ENCODE data around the gene ORC4. TPM values are rescaled to one million over a fixed set of nuclear protein-coding genes. Genes with fewer than 3 reads are reported as not detected.

The ORC4 gene
- total RNA-seq = 10 to 100 TPM; 32.0 to 32.5 TPM

DNA sequence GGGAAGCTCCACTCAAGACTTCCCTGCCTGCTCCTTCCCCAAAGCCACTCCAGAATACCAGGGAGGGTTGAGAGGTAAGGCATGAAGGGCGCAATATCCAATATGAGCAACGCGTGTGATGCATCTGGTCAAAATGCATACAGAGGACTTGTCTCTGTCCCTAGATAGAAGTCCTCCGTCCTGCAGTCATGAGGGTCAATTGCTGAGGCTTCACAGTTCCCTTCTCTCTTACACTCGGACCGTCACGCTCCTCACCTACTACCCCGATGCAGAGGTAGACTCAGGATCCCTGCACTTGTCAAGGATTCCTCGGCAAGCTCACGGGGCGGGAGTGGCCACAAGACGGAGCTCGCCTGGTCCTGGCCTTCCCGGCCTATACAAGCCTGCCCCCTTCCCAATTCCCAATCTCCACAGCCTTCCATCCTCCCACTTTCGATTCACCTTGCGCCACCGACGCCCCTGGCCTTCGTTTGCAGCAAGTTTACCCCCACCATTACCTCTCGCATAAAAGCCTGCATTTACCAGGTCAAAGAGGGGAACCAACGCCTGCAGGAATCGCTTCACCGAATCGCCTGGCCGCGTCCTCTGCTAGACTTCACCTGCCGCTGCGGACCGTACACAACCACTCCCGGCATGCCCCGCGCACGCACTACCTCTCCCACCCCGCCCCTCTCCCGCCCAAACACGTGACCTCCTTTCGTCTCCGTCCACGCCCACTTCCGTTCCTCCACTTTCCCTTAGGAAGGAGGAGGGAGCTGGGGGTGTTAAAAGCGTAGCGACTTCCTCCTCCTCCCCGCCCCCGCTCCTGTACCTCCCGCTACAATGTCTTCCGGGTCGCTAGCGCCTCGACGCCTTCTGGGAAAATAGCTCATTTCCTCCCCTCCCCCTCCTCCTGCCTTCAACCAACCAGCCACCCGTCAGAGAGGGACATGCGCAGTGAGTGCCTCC, at the start of gene ORC4:
ORC4 (minus strand) TSS at position 627 of the 948 bp plus-strand sequence. CDS start 44,779 bp downstream, outside the sequence.
- CTCF ChIA-PET = no interaction called here
- POLR2A ChIA-PET = interaction anchor here (0.6 to 1.0 kb wide), 5 partner anchors 19 to 623 kb away, joined by 3 to 11 read pairs (median 3); no protein-coding TSS in a partner anchor

DNA sequence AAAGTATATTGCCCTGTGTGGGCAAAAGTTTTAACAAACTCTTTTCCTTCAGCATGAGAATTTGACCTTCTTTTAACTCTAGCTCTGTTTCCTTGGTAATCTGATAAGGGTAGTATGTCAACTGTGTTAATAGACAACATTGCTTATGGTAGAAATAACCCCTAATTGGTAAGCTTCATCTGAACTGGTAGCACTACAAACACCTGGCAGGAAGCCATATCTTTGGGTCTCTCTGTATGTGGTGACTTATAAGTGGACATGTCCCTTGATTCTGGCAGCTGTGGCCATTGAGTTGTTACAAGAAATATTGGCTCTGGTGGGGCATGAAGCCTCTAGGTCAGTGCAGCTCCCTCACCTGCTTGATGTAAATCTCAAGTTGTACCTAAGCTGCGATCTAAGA, 47.3 kb upstream of the ORC4 start:
- POLR2A ChIA-PET = no interaction called here
- CTCF ChIA-PET = interaction anchor here (1.0 kb wide), 1 partner anchor 9 kb away, joined by 3 read pairs; no protein-coding TSS in a partner anchor

DNA sequence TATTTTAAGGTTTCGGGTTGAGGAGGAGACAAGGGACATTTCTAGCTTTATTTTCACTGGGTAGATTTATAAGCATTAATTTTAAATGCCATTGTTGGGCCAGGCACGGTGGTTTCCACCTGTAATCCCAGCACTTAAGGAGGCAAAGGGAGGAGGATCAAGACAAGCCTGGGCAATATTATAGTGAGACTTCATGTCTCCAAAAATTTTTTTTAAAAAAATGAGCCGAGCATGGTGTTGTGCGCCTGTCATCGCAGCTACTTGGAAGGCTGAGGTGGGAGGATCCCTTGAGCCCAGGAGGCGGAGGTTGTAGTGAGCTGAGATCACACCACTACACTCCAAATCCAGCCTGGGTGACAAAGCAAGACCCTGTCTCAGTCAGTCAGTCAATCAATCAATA, 45.4 kb upstream of the ORC4 start:
- POLR2A ChIA-PET = interaction anchor here (0.6 kb wide), 1 partner anchor 53 kb away, joined by 3 read pairs; no protein-coding TSS in a partner anchor

DNA sequence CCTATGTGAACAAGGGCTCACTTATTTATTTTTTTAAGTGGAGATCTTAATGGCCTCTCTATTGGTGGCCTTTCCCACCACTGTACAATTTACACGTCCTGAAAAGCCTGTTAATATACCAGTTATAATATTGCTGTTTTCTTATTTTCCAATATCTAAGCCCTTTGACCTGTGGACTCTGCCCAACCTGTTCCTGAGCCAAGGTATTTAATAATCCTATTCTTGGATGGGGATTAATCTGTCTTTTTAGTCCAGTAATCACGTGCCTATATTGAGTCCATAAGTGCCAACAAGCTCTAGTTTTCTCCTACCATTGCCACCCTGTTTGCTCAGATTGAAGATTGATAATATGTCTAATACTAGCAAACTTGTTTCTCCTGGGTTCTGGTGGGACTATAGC, 43.1 kb upstream of the ORC4 start:
- ChIA-PET CTCF (no interaction called here), POLR2A (no interaction called here)

More for the DNA sequence above, 45.4 kb upstream of the ORC4 start:
- CTCF ChIA-PET = interaction anchor here (1.5 kb wide), 1 partner anchor 76 kb away, joined by 4 read pairs; no protein-coding TSS in a partner anchor

DNA sequence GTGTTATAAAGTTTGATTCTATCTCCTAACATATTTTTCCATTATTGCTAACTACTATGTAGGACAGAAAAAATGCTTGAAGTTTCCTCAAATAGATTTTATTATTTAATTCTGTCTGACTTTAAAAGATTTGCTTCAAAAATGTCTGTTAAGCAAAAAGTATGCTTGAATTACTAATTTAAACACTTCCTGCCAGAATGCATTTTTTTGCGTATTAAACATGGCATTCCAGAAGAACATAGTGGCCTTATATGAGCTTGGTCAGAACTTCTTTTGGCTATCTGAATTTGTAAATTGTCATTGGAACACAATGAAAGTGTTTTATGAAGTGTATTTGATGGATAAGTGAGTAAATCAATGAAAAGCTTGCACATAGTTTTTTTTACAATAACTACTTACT, 38.1 kb upstream of the ORC4 start:
- CTCF ChIA-PET = interaction anchor here (0.8 kb wide), 1 partner anchor 9 kb away, joined by 3 read pairs; no protein-coding TSS in a partner anchor
- POLR2A ChIA-PET = no interaction called here

DNA sequence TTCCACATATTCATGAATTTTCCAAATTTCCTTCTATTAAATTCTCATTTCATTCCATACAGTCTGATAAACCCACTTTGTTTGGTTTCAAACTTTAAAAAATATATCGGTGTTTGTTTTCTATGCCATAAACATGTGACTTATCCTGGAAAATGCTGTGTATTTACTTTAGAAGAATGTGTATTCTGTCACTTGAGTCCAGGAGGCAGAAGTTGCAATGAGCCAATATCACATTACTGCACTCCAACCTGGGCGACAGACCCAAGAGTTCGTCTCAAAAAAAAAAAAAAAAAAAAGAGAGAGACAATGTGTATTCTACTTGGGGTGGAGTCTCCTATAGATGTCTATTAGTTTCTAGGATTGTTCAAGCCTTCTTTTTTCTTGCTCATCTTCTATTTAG, 32.1 kb upstream of the ORC4 start:
- ChIA-PET POLR2A (no interaction called here), CTCF (no interaction called here)

DNA sequence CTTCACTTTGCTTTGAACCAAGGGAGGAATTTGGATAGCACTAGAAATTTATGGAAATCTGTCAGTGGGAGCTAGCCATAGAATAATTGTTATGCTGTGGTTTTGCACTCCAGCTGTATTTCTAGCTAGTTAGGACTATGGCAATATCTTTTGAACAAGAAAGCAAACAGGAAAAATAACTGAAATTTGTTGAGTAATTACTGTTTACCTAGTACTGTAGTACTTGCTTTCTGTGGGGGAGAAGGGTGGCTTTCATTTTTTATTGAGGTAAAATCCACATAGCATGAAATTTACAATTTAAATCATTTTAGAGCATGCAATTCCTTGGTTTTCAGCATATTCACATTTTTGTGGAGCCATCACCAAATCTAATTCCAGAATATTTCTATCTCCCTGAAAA, 28.7 kb upstream of the ORC4 start:
- CTCF ChIA-PET = no interaction called here
- POLR2A ChIA-PET = no interaction called here

DNA sequence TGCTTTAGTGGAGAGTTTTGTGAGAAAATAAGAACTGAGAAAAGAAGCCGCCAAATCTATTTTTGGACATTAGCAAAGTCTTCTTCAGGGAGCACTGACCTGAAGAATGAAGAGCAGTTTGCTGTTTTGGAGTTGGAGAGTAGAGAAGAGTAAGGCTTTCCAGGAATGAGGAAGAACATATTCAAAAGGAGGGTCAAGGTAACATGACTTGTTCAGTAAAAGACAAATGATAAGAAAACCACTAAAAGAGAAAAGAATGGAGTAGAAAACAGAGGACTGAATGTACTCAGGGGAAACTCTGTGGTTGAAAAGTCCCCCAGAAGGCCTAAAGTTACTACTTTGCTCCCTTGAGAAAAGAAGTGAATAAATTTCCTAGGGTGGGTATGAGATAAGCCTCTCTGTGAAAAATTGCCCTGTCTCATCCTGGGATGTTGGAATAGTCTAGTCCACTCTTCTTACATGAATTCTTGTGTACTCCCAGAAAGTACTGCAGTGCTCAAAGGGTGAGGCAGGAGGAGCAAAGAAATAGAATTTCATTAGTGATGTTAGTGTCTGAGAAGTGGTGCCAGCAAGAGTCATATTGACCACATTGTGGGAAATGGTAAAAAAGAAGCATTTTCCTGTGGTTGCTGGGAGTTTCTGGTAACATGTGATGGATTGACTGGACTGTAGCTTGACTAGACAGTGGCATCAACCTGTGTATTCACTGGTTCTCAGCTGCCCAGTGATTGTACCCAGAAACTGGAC, 28.1 kb upstream of the ORC4 start:
- CTCF ChIA-PET = no interaction called here
- POLR2A ChIA-PET = no interaction called here

DNA sequence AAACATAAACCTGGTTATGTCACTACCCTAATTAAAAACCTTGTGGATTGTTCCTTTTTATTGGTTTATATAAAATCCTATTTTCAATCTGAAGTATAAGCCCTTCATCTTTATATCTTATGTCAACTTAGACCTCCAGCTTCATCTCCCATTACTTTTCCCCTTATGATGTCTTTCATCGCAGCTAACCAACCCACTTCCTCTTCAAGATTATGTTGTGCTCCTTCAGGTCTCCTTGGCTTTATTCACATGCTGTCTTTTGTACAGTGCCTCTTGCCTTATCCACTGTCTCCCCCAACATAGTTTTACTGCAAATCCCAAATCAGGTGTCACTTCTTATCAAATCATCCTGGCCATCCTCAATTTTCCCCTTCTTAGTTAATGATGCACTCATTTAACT, 26.3 kb upstream of the ORC4 start:
- CTCF ChIA-PET = no interaction called here

DNA sequence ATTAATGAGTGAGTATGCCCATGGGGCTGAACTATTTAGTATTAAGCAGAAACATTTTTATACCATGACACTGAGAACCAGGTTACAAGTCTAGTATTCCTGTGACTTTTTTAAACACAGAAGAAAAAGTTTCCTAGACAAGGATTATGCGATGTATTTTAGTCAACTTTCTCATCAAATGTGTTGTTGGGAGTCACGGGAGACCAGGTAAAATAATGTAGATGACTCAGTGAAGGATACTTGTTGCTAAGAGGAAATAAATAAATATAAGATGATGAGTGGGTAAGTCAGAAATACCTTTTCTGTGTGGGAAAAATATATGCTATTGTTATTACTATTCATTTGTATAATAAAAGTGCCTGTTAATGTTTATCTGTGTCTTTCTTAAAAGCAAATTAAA, 23.8 kb upstream of the ORC4 start:
- POLR2A ChIA-PET = no interaction called here
- CTCF ChIA-PET = no interaction called here

More for the DNA sequence above, 26.3 kb upstream of the ORC4 start:
- POLR2A ChIA-PET = no interaction called here

DNA sequence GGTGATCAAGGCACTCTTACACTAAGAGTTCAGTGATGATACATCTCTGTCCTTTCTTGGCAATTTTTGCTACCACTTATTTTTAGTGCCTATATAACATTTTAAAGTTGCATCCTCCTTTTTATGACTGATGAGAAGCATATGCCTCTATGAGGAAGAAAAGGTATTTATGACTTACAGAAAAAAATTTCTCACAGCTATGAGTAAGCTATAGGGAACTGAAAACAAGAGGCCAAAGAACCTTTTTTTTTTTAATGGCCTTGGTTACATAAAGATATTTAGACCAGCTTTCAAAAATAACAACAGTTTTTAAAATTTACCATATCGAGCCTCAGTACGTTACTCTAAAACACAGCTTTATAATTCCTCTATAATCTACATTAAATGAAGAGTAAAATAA, 21.7 kb upstream of the ORC4 start:
- ChIA-PET CTCF (no interaction called here), POLR2A (no interaction called here)

DNA sequence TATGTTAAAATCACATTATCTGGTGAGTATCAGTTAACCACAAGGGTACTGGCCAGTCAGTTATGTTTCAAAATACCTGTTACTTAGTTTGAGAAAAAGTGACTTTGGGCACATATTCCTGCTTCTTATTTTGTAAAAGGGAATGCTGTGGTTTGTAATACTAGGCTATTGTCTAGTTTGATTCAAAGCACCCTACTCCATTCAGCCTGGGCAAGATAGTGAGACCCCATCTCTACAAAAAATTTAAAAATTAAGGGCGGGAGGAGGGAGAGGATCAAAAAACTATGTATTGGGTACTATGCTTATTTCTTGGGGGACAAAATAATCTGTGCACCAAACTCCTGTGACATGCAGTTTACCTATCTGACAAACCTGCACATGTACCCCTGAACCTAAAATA, 19.2 kb upstream of the ORC4 start:
- CTCF ChIA-PET = no interaction called here
- POLR2A ChIA-PET = no interaction called here

DNA sequence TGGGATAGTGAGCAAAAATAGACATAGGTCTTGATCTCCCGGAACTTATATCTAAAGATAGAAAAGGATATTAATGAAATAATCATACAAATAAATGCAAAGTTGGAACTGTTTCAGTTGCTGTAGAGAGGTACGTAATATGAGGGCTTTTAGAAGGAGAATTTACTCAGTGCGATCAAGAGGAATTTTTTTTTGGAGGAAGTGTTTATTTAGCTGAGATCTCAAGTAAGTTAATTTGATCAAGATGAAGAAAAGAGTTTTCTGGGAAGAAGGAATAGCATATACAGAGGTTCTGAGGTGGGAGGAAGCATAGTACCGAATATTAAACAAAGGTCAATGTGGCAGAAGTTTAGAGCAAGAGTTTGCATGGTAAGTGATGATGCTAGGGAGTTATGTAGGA, 11.7 kb upstream of the ORC4 start:
- POLR2A ChIA-PET = no interaction called here

DNA sequence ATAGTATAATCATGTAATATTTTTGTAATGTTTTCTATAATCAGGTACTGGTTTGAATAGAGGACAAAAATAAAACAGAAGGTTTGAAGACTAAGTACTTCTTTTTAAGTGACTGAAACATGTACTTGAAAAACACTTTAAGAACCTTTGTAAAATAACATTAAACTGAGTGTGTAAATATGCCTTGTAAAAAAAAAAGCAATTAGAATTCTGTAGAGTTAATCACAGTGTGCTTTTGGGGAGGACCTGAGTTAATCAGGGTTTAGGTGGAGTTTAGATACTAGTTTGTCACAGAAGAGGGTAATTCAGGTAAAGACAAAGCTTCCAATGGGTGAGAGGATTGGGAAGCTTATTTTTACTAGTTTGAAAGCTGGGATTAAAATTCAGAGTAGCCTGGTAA, 10.6 kb upstream of the ORC4 start:
- CTCF ChIA-PET = no interaction called here
- POLR2A ChIA-PET = no interaction called here

More for the DNA sequence above, 11.7 kb upstream of the ORC4 start:
- CTCF ChIA-PET = no interaction called here

DNA sequence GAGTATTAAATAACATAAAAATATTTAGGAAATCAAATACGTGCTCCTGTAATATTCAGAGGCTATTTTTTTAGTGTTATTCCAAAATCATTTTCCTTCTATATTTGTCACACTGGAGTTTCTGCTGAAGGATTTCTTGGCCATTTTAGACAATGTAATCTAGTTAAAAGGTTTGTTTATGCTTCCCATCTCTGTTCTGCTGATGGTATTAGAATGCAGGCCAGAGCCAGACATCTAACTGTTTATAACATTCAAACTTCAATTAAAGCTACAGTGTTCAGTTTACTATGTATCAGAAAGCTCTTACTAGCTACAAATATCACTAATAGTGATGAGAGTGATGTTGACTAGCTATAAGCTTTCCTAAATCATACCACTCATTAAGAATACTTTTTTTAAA, 8.2 kb upstream of the ORC4 start:
- POLR2A ChIA-PET = no interaction called here
- CTCF ChIA-PET = no interaction called here

DNA sequence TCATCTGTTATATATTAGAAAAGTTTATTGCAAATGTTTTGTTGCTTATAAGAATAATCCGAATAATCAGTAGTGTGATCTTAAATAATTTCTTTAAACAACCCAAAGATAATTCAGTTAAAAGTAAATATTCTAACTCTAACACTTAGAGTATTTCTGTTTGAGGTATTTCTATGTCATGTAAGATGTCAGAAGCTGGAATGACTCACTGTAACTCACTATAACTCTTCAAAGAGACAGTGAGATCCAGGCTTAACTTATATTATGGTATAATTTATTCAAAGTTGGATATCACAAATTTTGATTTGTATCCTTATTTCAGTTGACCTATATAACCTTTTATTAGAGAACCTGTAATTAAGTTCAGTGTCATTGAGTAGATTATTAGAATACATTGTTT, 7.3 kb upstream of the ORC4 start:
- ChIA-PET POLR2A (no interaction called here), CTCF (no interaction called here)

DNA sequence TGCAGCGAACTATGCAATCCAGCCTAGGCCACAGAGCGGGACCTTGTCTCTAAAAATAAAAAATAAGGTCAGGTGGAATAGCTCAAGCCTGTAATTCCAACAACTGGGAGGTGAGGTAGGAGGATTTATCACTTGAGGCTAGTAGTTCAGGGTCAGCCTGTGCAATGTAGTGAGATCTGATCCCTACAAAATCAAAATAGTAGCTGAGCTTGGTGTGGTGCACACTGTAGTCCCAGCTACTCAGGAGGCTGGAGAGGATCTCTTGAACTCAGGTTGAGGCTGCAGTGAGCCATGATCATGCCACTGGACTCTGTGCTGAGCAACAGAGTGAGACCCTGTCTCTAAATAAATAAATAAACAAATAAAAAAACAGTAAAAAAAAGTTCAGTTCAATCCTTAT, 6.0 kb upstream of the ORC4 start:
- CTCF ChIA-PET = no interaction called here
- POLR2A ChIA-PET = no interaction called here

DNA sequence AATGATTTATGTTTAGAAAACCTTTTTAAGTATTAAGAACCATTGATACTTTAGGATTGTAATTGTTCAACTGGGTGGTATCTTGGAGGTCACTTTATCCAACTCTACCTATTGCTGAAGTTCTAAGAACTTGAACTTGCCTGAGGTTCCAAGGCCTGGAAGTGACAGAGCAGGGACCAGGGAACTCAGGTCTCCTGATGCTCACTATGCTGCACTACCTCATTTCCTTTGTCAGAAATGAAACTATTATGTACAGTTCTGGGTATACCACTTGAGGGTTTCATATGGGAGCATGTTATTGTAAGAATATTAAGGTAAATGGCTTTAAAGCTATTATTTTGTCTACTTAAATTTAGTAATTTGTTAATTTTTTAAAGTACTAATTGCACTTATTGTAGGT, 3.3 kb upstream of the ORC4 start:
- ChIA-PET POLR2A (no interaction called here), CTCF (no interaction called here)

DNA sequence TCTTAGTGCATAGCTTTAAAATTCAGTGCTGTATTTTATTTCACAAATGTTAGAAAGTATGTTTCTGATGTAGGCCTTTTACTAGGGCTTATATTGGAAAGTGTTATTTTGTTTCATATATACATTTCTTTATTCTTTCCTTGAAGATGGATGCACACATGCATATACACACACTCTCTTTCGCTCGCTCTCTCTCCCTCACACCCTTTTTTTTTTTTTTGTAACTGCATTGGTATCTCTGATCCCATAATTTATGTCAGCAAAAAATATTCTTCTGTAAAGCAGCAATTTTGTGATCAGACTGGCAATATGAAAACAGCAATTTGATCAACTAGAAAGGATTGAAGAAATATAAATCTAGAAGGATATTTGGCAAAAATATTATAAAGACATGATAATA, 2.3 kb upstream of the ORC4 start:
- POLR2A ChIA-PET = no interaction called here
- CTCF ChIA-PET = interaction anchor here (0.7 kb wide), 1 partner anchor 89 kb away, joined by 3 read pairs; no protein-coding TSS in a partner anchor

DNA sequence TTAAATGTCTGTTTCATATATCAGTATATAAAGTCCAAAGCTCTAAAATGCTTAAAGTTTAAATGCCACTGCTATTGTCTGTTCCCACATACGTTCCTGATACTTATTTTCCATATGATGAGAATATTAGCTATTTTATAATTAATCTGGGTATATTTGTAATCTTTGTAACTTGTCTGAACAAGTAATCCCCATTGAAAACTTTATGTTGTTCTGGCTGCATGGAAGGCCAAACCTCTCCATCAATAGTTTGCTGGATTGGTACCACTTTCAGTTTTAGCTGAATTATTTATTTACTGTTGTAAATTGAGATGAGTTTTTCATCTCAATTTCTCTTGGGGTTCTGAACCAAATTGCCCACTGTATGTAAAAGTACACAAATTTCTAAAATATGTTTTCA, 1.8 kb upstream of the ORC4 start:
- POLR2A ChIA-PET = no interaction called here
- CTCF ChIA-PET = no interaction called here

DNA sequence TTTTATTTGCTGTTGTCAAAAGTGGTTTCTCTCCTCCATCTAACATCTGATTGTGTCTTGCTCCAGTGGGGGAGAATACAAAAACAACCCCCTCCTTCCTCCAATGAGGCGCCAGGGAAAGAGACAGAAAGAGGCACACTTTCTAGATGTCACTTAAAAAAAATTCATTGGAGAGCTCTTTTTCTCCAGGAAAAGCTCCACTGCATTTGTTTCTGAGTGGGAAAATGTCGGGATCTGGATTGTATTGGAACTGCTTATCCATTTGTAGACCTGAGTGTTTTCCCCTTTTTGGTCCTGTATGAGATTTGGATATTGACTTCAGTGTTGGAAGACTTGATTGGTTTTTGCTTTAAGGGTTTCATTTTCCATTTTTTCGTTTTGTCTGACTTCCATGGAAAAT, 1.3 kb upstream of the ORC4 start:
- ChIA-PET POLR2A (interaction anchor here (0.7 kb wide), 1 partner anchor 30 kb away, joined by 10 read pairs; no protein-coding TSS in a partner anchor), CTCF (no interaction called here)
